ENCODE results near the gene OXNAD1. TPM values are rescaled to one million over a fixed set of nuclear protein-coding genes. Genes with fewer than 3 reads are reported as not detected.
"Not testable (repeated sequence)": the region's sequence is repeated elsewhere in the genome, so short reads cannot be mapped to it uniquely, and the experiment has no call there.

Gene OXNAD1
- total RNA-seq, 2 experiments from 2014 or later, result 37.0 to 38.8 TPM

DNA sequence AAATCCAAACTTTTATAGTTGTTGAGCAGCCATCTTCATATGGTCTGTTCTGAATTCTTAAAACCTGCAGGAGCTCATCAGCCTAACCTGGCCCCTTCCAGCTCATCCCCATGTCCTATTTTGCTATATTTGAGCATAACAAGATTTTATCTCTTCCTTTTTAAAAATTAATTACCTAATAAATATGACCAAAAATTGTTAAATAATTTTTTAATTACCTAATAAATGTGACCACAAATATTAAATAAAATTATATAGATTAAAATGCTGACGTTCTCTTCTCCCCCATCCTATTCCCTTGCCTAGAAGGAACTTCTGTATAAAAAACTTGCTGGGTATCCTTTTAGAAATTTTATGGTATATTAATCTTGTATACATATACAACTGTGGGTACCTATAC lies 43.7 kb downstream of the OXNAD1 start:
- H3K27me3 Mint-ChIP-seq, result no peaks in the 10 kb centered on the region
- H3K4me1 Mint-ChIP-seq (ENCODE audit: low read depth), result peaks cover 89% of the 10 kb centered on the region
- ChIA-PET POLR2A (interaction anchor here (2.6 kb wide), 2 partner anchors 14 to 18 kb away, joined by 19 to 24 read pairs; no protein-coding TSS in a partner anchor), CTCF (interaction anchor here (1.4 to 9.9 kb wide), 3 partner anchors 10 to 1533 kb away, joined by 3 to 120 read pairs (median 60); no protein-coding TSS in a partner anchor)
- ATAC-seq, result no peak
- TF ChIP-seq, protein P1, sequence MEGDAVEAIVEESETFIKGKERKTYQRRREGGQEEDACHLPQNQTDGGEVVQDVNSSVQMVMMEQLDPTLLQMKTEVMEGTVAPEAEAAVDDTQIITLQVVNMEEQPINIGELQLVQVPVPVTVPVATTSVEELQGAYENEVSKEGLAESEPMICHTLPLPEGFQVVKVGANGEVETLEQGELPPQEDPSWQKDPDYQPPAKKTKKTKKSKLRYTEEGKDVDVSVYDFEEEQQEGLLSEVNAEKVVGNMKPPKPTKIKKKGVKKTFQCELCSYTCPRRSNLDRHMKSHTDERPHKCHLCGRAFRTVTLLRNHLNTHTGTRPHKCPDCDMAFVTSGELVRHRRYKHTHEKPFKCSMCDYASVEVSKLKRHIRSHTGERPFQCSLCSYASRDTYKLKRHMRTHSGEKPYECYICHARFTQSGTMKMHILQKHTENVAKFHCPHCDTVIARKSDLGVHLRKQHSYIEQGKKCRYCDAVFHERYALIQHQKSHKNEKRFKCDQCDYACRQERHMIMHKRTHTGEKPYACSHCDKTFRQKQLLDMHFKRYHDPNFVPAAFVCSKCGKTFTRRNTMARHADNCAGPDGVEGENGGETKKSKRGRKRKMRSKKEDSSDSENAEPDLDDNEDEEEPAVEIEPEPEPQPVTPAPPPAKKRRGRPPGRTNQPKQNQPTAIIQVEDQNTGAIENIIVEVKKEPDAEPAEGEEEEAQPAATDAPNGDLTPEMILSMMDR (IDR thresholded peaks at IDR 0.05), result no peak
- H3K9me3 Mint-ChIP-seq, result peaks cover 8% of the 10 kb centered on the region
- intact Hi-C loops (cut with micrococcal nuclease), result no loop called here
- peaks cover 81% of the 10 kb centered on the region for H3K36me3 Mint-ChIP-seq (ENCODE audit: low read depth)
- H3K4me3 Mint-ChIP-seq, result no peak overlapping the region
- H3K27ac Mint-ChIP-seq, result peak overlapping the region; percentile 94
- no peak for DNase-seq

GRCh38 chr3:16309558-16309957 lies 44.5 kb downstream of the OXNAD1 start:
- Mint-ChIP-seq H3K27ac (peak overlapping the region; percentile 93), H3K36me3 (ENCODE audit: low read depth) (peaks cover 81% of the 10 kb centered on the region), H3K4me3 (peak overlapping the region; percentile 37), H3K27me3 (no peaks in the 10 kb centered on the region), H3K4me1 (ENCODE audit: low read depth) (peaks cover 91% of the 10 kb centered on the region), H3K9me3 (peaks cover 8% of the 10 kb centered on the region)
- CTCF ChIA-PET, result interaction anchor here (1.0 kb wide), 1 partner anchor 19 kb away, joined by 3 read pairs; no protein-coding TSS in a partner anchor
- DNase-seq (peak; percentile 83), ATAC-seq (peak; percentile 69)
- POLR2A ChIA-PET, result interaction anchor here (1.0 kb wide), 2 partner anchors 9 to 45 kb away, joined by 4 to 5 read pairs; partner anchors contain the start of gene DPH3
- TF ChIP-seq, protein P1 (IDR thresholded peaks at IDR 0.05), result no peak
- intact Hi-C loops (cut with micrococcal nuclease), result no loop called here

GRCh38 chr3:16310486-16310885 lies 45.5 kb downstream of the OXNAD1 start:
- H3K9me3 Mint-ChIP-seq, ATAC-seq, H3K27me3 Mint-ChIP-seq, DNase-seq: not testable (repeated sequence)
- CTCF ChIA-PET, result interaction anchor here (0.7 to 16.5 kb wide), 2 partner anchors 9 to 18 kb away, joined by 3 to 274 read pairs; no protein-coding TSS in a partner anchor
- Mint-ChIP-seq H3K27ac (peak overlapping the region; percentile 93), H3K4me3 (peak overlapping the region; percentile 37), H3K36me3 (ENCODE audit: low read depth) (peaks cover 80% of the 10 kb centered on the region), H3K4me1 (ENCODE audit: low read depth) (peaks cover 88% of the 10 kb centered on the region)
- POLR2A ChIA-PET, result interaction anchor here (0.6 to 3.1 kb wide), 3 partner anchors 9 to 20 kb away, joined by 3 to 12 read pairs (median 11); no protein-coding TSS in a partner anchor
- intact Hi-C loops (cut with micrococcal nuclease), result loop anchor here (2.0 kb wide), 1 partner anchor 20 kb away; no protein-coding TSS in a partner anchor

GRCh38 chr3:16311960-16312451 lies 47.0 kb downstream of the OXNAD1 start:
- TF ChIP-seq, protein P1 (IDR thresholded peaks at IDR 0.05), result no peak
- Mint-ChIP-seq H3K9me3 (peaks cover 8% of the 10 kb centered on the region), H3K27ac (peak overlapping the region; percentile 91), H3K4me3 (peak overlapping the region; percentile 46), H3K36me3 (ENCODE audit: low read depth) (peaks cover 78% of the 10 kb centered on the region), H3K27me3 (no peaks in the 10 kb centered on the region), H3K4me1 (ENCODE audit: low read depth) (peaks cover 88% of the 10 kb centered on the region)
- CTCF ChIA-PET, result interaction anchor here (1.2 to 16.5 kb wide), 4 partner anchors 20 to 215 kb away, joined by 3 to 274 read pairs (median 8); partner anchors contain the start of genes DPH3 and OXNAD1
- POLR2A ChIA-PET, result interaction anchor here (0.9 to 7.3 kb wide), 9 partner anchors 9 to 200 kb away, joined by 3 to 61 read pairs (median 11); partner anchors contain the start of genes DPH3 and OXNAD1
- peak; percentile 62 for DNase-seq
- intact Hi-C loops (cut with micrococcal nuclease), result loop anchor here (2.0 kb wide), 1 partner anchor 21 kb away; no protein-coding TSS in a partner anchor
- peak; percentile 38 for ATAC-seq

DNA sequence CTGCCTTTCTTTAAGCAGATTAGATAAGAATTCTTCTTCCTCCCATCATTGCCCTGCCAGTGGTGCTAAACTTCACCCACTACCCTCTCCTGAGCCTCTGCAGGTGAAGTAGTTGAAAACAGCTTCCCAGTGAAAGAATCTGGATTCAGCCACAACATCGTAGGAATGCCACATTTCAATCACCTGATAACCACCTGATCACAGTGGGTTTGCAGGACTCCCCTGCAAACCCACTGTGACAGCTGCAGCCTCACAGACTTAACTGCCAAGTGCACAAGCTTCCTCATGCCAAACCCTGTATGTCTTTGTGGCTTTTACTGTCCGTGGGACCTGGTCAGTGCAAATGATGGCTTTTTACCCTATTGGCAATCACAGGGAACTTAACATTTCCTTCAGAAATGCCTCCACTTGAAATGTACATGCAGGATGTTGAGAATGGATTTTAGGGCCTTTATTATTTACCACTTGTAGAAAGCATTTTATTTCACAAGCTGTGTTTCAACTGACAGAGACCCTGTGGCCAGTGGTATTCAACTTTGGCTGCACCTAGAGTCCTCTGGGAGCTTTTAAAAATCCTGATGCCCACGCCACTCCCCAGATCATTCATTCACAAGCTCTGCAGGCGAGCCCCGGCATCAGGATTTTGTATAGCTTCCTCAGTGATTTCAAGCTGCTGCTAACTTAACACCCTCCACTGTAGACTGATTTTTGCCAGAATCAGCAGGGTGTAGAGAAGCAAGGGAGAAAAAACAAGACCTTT lies 49.1 kb downstream of the OXNAD1 start:
- Mint-ChIP-seq H3K4me3 (no peak overlapping the region), H3K4me1 (ENCODE audit: low read depth) (peaks cover 90% of the 10 kb centered on the region), H3K9me3 (no peaks in the 10 kb centered on the region), H3K27ac (peak overlapping the region; percentile 96), H3K36me3 (ENCODE audit: low read depth) (peaks cover 77% of the 10 kb centered on the region), H3K27me3 (no peaks in the 10 kb centered on the region)
- no peak for ATAC-seq
- CTCF ChIA-PET, result interaction anchor here (0.9 to 16.5 kb wide), 4 partner anchors 22 to 198 kb away, joined by 3 to 274 read pairs (median 67); partner anchors contain the start of genes DPH3 and OXNAD1
- TF ChIP-seq, protein P1 (IDR thresholded peaks at IDR 0.05), result no peak
- intact Hi-C loops (cut with micrococcal nuclease), result no loop called here
- no peak for DNase-seq
- POLR2A ChIA-PET, result interaction anchor here (0.7 to 7.3 kb wide), 12 partner anchors 9 to 207 kb away, joined by 3 to 61 read pairs (median 7); no protein-coding TSS in a partner anchor

All from activated CD8-positive, alpha-beta T cell treated with anti-CD3 and anti-CD28 coated beads for 36 hours (primary cell).